Osteoblast (primary cell): ENCODE measurements around the gene HELZ2. TPM values are rescaled to one million over a fixed set of nuclear protein-coding genes. Genes with fewer than 3 reads are reported as not detected.

ENCODE experiments used
- DNase-seq: peaks from one replicate; pipeline ENCODE4 v3.0.0; 2011; ENCODE audit warnings: low spot score, mixed read lengths; ENCODE audit not compliant: insufficient read length; ENCODE audit errors: missing footprints
- H2AFZ ChIP-seq: 2 replicates; pipeline ENCODE4 v1.6.0; 2011; ENCODE audit warnings: mild to moderate bottlenecking, low read length
- H3K27ac ChIP-seq: 2 replicates; pipeline ENCODE4 v1.5.1; 2011; ENCODE audit warnings: mild to moderate bottlenecking, low read depth, low read length, moderate library complexity
- H3K27me3 ChIP-seq: 2 replicates; pipeline ENCODE4 v1.6.0; 2012; ENCODE audit warnings: mild to moderate bottlenecking, control low read depth, inconsistent platforms, low read length, moderate library complexity; ENCODE audit not compliant: insufficient read depth
- H3K36me3 ChIP-seq: 2 replicates; pipeline ENCODE4 v1.5.1; 2011; ENCODE audit warnings: mild to moderate bottlenecking, low read length, control low read depth, moderate library complexity; ENCODE audit not compliant: insufficient read depth
- H3K4me1 ChIP-seq: 2 replicates; pipeline ENCODE4 v1.5.1; 2011; ENCODE audit warnings: mild to moderate bottlenecking, low read length, control low read depth, moderate library complexity; ENCODE audit not compliant: insufficient read depth
- H3K4me2 ChIP-seq: 2 replicates; pipeline ENCODE4 v1.6.0; 2011; ENCODE audit warnings: mild to moderate bottlenecking, low read length; ENCODE audit not compliant: insufficient read depth
- H3K4me3 ChIP-seq: fragments of 200-600 bp; sonication (generic); 3 replicates; pipeline ENCODE4 v1.5.1; 2012; ENCODE audit warnings: mild to moderate bottlenecking, low read length, inconsistent platforms; ENCODE audit not compliant: insufficient read depth
- H3K79me2 ChIP-seq: 2 replicates; pipeline ENCODE4 v1.6.0; 2012; ENCODE audit warnings: mild to moderate bottlenecking, low read length, control low read depth, inconsistent platforms; ENCODE audit not compliant: insufficient read depth
- H3K9me3 ChIP-seq: 2 replicates; pipeline ENCODE4 v1.5.1; 2011; ENCODE audit warnings: low read depth, low read length, control low read depth
- H4K20me1 ChIP-seq: 2 replicates; pipeline ENCODE4 v1.6.0; 2012; ENCODE audit warnings: mild to moderate bottlenecking, low read length, control low read depth; ENCODE audit not compliant: insufficient read depth
- CTCF ChIP-seq: IDR thresholded peaks from 2 replicates; pipeline ENCODE4 v1.5.1; 2011; ENCODE audit warnings: mild to moderate bottlenecking, low read depth, low read length, moderate library complexity; ENCODE audit errors: extremely low read depth
- total RNA-seq: library from RNA; depleted of rRNA; stranded (reverse); fragments of >200 nt; gene quantifications from 2 replicates; pipeline ENCODE4 v1.2.3, GENCODE V29; 2012

Gene HELZ2
- total RNA-seq, 1 donor = 27.5 TPM

- H4K20me1 ChIP-seq = peaks cover 36% of the 10 kb centered on the region
- no peak overlapping the region for H3K4me3 ChIP-seq
- no peak overlapping the region for H3K27ac ChIP-seq
- no peak for TF ChIP-seq CTCF
- no peak for DNase-seq
- peaks cover 19% of the 10 kb centered on the region for H3K36me3 ChIP-seq
- no peaks in the 10 kb centered on the region for H3K27me3 ChIP-seq
- peaks cover 13% of the 10 kb centered on the region for H3K79me2 ChIP-seq
- H2AFZ ChIP-seq = no peak overlapping the region
- peaks cover 12% of the 10 kb centered on the region for H3K4me1 ChIP-seq
- H3K9me3 ChIP-seq = no peaks in the 10 kb centered on the region
- no peak overlapping the region for H3K4me2 ChIP-seq
Observed at GRCh38 chr20:63525971-63526370, 48.1 kb downstream of the HELZ2 start.

- Histone ChIP-seq H3K27ac (no peak overlapping the region), H3K4me2 (no peak overlapping the region), H3K9me3 (no peaks in the 10 kb centered on the region), H3K79me2 (peaks cover 14% of the 10 kb centered on the region), H4K20me1 (peaks cover 36% of the 10 kb centered on the region), H3K4me3 (no peak overlapping the region), H2AFZ (no peak overlapping the region), H3K27me3 (no peaks in the 10 kb centered on the region), H3K36me3 (peaks cover 19% of the 10 kb centered on the region), H3K4me1 (peaks cover 12% of the 10 kb centered on the region)
- no peak for TF ChIP-seq CTCF
- DNase-seq = peak; percentile 81
Observed at GRCh38 chr20:63525185-63525584, 48.9 kb downstream of the HELZ2 start.

Other genes with a start within 250 kb of the HELZ2 start
- not detected in 2 replicates for gene CHRNA4, start 212.9 kb downstream of the HELZ2 start, total RNA-seq
- 0.36 TPM in 1 of 2 replicates, not detected in the other for gene KCNQ2, start 101.6 kb downstream of the HELZ2 start, total RNA-seq
- not detected in 2 replicates for gene EEF1A2, start 75.2 kb downstream of the HELZ2 start, total RNA-seq
- gene PPDPF, start 53.5 kb downstream of the HELZ2 start, total RNA-seq = 52.2 and 85.4 TPM in 2 replicates
- under 0.01 TPM in 1 of 2 replicates, not detected in the other for gene PTK6, start 36.9 kb downstream of the HELZ2 start, total RNA-seq
- gene SRMS, start 26.5 kb downstream of the HELZ2 start, total RNA-seq = not detected in 2 replicates
- under 0.01 TPM in 1 of 2 replicates, not detected in the other for gene FNDC11, start 20.1 kb downstream of the HELZ2 start, total RNA-seq
- 7.4 and 9.4 TPM in 2 replicates for gene GMEB2, start 52.9 kb upstream of the HELZ2 start, total RNA-seq
- 1.1 and 2.1 TPM in 2 replicates for gene STMN3, start 79.2 kb upstream of the HELZ2 start, total RNA-seq
- 10.9 and 11.8 TPM in 2 replicates for gene RTEL1, start 84.1 kb upstream of the HELZ2 start, total RNA-seq
- 2.1 and 2.9 TPM in 2 replicates for gene TNFRSF6B, start 122.4 kb upstream of the HELZ2 start, total RNA-seq
- gene ARFRP1, start 133.7 kb upstream of the HELZ2 start, total RNA-seq = 21.7 and 23.0 TPM in 2 replicates
- 15.6 and 18.8 TPM in 2 replicates for gene ZGPAT, start 133.8 kb upstream of the HELZ2 start, total RNA-seq
- gene LIME1, start 162.4 kb upstream of the HELZ2 start, total RNA-seq = 1.8 and 2.9 TPM in 2 replicates
- gene SLC2A4RG, start 165.5 kb upstream of the HELZ2 start, total RNA-seq = 27.5 and 29.5 TPM in 2 replicates